Stimulated activated CD4-positive, alpha-beta T cell treated with anti-CD3 and anti-CD28 coated beads, Interleukin-2, amount 100 ng/mL, for 48 hours (primary cell): ENCODE data around the gene NMNAT2.
"Not testable (repeated sequence)": the region's sequence is repeated elsewhere in the genome, so short reads cannot be mapped to it uniquely, and the experiment has no call there.

Experiments used
- DNase-seq, 2 donors: peaks; one replicate each; pipeline ENCODE4 v3.0.0-alpha.2; 2020

Gene NMNAT2

GRCh38 chr1:183417772-183418491 lies at the start of gene NMNAT2:
TSS of gene NMNAT2 (minus strand) at chr1:183418380. CDS start at chr1:183418267, 113 bp downstream.
- DNase-seq = no peak

DNA sequence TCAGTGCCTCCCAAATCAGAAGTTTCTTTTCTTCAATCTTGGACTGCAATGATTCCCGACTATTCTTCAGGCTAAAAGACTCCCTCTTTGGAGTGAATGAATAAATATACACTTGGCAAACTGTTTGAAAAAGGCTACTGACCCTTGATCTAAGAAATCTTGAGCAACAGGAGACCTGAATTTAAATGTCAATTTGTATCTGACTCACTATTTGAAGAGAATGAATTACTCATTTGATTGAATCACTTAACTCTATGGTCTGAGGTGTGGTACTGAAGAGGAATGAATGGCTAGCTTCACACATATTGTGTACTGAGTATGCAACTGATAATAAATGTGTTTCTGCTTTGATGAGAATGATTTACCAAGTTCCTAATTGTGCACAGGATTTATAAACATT lies 49.5 kb upstream of the NMNAT2 start:
- DNase-seq = no peak

- no peak for DNase-seq
Measured at GRCh38 chr1:183466781-183467180, 48.6 kb upstream of the NMNAT2 start.

GRCh38 chr1:183463566-183463965 lies 45.4 kb upstream of the NMNAT2 start:
- no peak for DNase-seq

GRCh38 chr1:183461350-183461749 lies 43.2 kb upstream of the NMNAT2 start:
- DNase-seq = no peak

- no peak for DNase-seq
Measured at GRCh38 chr1:183460596-183460995, 42.4 kb upstream of the NMNAT2 start.

DNA sequence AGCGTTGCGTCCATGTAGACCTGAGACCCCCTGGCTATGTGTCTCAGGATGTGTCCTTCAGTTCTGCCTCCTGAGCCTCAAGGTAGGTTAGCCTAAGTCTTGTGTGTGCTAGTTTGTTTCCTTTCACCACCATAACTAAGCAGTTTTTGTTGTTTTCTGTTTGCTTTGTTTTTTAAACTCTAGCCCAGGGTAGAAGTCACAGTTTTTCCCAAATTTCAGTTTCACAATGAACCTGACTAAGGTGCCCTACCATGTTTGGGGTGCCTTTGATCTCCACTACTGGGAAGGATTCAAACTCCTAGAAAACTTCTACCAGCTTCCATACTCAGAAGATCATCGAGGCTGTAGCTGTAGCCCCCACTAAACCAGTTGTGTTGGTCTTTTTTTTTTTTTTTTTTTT lies 39.3 kb upstream of the NMNAT2 start:
- no peak for DNase-seq

- no peak for DNase-seq
Measured at GRCh38 chr1:183456826-183457225, 38.6 kb upstream of the NMNAT2 start.

DNA sequence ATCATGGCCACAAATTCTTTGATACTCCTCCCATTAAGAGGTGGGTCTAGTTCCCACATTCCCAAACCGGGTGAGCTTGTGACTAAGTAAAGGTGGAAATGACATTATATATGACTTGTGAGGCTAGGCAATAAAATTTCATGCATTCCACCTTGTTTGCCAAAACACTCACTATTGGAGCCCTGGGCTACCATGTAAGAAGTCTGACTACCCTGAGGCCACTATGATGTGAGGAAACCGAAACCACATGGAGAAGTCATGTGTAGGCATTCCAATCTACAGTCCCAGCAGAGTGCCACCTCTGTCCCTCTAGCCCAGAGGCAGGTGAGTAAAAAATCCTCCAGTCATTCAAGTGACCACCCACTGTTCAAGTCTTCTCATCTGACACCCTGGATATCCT lies 36.2 kb upstream of the NMNAT2 start:
- DNase-seq = no peak

- DNase-seq = no peak
Measured at GRCh38 chr1:183450093-183450492, 31.9 kb upstream of the NMNAT2 start.

DNA sequence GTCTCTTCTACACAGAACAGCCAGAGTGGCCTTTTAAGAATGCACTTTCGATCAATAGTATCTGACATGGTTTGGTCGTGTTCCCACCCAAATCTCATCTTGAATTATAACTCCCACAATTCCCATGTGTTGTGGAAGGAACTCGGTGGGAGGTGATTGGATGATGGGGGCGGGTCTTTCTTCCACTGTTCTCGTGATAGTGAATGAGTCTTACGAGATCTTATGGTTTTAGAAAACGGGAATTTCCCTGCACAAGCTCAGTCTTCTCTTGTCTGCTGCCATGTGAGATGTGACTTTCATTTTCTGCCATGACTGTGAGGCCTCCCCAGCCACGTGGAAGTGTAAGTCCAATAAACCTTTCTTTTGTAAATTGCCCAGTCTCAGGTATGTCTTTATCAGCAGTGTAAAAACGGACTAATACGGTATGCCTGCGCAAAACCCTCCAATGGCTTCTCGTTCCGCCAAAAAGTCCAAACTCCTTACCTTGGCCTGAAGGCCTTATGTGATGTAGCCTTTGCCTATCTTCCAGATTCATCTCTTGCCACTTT lies 31.1 kb upstream of the NMNAT2 start:
- no peak for DNase-seq

GRCh38 chr1:183444243-183444642 lies 26.1 kb upstream of the NMNAT2 start:
- DNase-seq = no peak

GRCh38 chr1:183443466-183443865 lies 25.3 kb upstream of the NMNAT2 start:
- no peak for DNase-seq

DNA sequence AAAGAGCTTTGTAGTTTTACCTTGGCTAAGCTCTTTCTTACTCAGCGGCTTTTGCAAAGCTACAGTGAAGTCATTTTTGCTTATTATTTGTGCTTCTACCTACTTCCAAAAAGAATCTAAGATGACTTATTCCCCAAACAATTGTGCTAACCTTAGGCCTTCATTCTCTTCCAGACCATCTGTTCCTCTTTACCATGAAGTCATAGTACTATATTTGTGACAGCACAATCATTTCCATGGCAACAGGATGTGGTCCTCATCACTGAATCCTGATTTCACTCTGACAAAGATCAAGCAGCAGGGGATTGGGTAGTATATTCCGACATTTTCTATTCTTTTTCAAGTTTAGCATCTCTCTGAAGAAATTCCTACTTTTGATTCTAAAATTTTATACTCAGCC lies 24.8 kb upstream of the NMNAT2 start:
- no peak for DNase-seq

DNA sequence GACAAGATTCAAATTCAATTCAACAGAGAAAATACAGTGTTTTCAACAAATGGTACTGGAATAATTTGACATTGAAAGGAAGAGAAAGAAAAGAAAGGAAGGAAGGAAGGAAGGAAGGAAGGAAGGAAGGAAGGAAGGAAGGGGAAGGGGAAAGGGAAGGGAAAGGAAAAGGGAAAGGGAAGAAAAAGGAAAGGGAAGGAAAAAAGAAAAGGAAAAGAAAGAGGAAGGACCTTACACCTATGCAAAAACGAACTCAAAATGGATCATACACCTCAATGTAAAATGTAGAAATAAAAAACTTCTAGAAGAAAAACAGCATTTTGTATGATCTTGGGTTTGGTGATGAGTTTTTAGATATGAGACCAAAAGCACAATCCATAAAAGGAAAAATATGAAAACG lies 19.9 kb upstream of the NMNAT2 start:
- DNase-seq = no peak

- DNase-seq = no peak
Measured at GRCh38 chr1:183435497-183435896, 17.3 kb upstream of the NMNAT2 start.

GRCh38 chr1:183433703-183434102 lies 15.5 kb upstream of the NMNAT2 start:
- DNase-seq = no peak

DNA sequence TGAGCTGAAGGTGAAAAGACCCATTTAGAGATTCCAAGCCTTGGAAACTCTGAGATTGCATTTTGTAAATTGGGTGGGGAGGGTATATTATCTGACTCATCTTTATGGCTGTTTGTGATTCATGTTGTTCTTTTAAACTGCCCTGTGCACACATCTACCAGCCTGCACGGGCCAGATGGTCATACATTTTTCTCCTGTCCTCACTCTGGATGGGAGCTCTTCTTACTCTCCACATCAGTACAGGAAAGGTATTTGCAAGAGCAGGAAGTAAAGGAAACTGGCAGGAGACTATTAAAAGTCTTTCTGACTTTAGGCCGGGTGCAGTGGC lies 14.3 kb upstream of the NMNAT2 start:
- DNase-seq = no peak

- DNase-seq = no peak
Measured at GRCh38 chr1:183431840-183432547, 13.8 kb upstream of the NMNAT2 start.

- DNase-seq = not testable (repeated sequence)
Measured at GRCh38 chr1:183427591-183427990, 9.4 kb upstream of the NMNAT2 start.

- no peak for DNase-seq
Measured at GRCh38 chr1:183424691-183425090, 6.5 kb upstream of the NMNAT2 start.

- DNase-seq = no peak
Measured at GRCh38 chr1:183423541-183423940, 5.4 kb upstream of the NMNAT2 start.

DNA sequence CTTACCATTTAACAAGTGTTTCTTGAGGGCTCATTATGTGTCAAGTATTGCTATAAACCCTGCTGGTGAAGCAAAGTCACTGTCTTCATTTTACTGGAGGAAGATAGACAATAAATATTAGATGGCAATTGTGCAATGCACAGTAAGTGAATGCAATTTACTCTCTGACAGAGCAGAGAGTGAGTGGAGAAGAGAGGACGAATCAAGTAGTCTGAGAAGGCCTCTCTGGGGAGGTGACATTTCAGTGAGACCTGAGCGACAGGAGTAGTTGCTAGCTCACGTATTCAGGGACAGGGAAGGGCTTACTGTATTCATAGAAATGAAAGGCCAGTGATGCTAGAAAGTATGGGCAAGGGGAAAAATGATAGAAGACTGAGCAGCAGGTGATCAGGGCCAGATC lies 1.2 kb upstream of the NMNAT2 start:
- DNase-seq = no peak

GRCh38 chr1:183418696-183419095 lies 516 bp upstream of the NMNAT2 start:
- no peak for DNase-seq
